HG02571 (cell line): Measurements from ENCODE around the gene PAEP.

Experiments used
- ATAC-seq: cut with Tn5 transposase; IDR thresholded peaks from one replicate; pipeline ENCODE4 v1.9.1; 2021; ENCODE audit warnings: mild to moderate bottlenecking, moderate library complexity; ENCODE audit not compliant: unreplicated experiment

The PAEP gene

GRCh38 chr9:135590486-135591079, 29.0 kb downstream of the PAEP start:
- no peak for ATAC-seq

GRCh38 chr9:135591506-135592330, 30.2 kb downstream of the PAEP start:
- no peak for ATAC-seq

GRCh38 chr9:135592331-135592590, 30.7 kb downstream of the PAEP start:
- ATAC-seq: no peak

GRCh38 chr9:135592625-135593024, 31.1 kb downstream of the PAEP start:
- no peak for ATAC-seq

GRCh38 chr9:135596211-135596610, 34.7 kb downstream of the PAEP start:
- no peak for ATAC-seq

GRCh38 chr9:135600296-135600817, 38.8 kb downstream of the PAEP start:
- ATAC-seq: no peak

- ATAC-seq: no peak
These were observed 40.4 kb downstream of the PAEP start for GRCh38 chr9:135601988-135602387.

- no peak for ATAC-seq
These were observed 41.4 kb downstream of the PAEP start for GRCh38 chr9:135602789-135603481.

GRCh38 chr9:135604437-135605237, 43.1 kb downstream of the PAEP start:
- no peak for ATAC-seq

GRCh38 chr9:135605238-135605781, 43.8 kb downstream of the PAEP start:
- no peak for ATAC-seq

- no peak for ATAC-seq
These were observed 45.3 kb downstream of the PAEP start for GRCh38 chr9:135606885-135607259.

- no peak for ATAC-seq
These were observed 46.1 kb downstream of the PAEP start for GRCh38 chr9:135607401-135608293.

- ATAC-seq: no peak
These were observed 46.9 kb downstream of the PAEP start for GRCh38 chr9:135608294-135608998.

- no peak for ATAC-seq
These were observed 47.4 kb downstream of the PAEP start for GRCh38 chr9:135608999-135609317.

- no peak for ATAC-seq
These were observed 47.9 kb downstream of the PAEP start for GRCh38 chr9:135609366-135609955.

GRCh38 chr9:135610290-135611141, 49.0 kb downstream of the PAEP start:
- ATAC-seq: no peak

GRCh38 chr9:135611142-135611874, 49.8 kb downstream of the PAEP start:
- ATAC-seq: no peak

- no peak for ATAC-seq
These were observed 50.3 kb downstream of the PAEP start for GRCh38 chr9:135611875-135612209.
